Brain microvascular endothelial cell (primary cell): ENCODE results near the gene ACOX3.

Source experiments
- DNase-seq: peaks from one replicate; pipeline ENCODE4 v3.0.0-alpha.2; 2020
- H3K27ac ChIP-seq: fragments of 250-450 bp; sonication (Bioruptor Pico); 2 replicates; pipeline ENCODE4 v1.5.1; 2020; ENCODE audit warnings: mild to moderate bottlenecking, moderate library complexity
- H3K27me3 ChIP-seq: fragments of 250-450 bp; sonication (Bioruptor Pico); replicated peaks from 2 replicates; pipeline ENCODE4 v1.5.1; 2020; ENCODE audit warnings: mild to moderate bottlenecking
- H3K36me3 ChIP-seq: fragments of 250-450 bp; sonication (Bioruptor Pico); replicated peaks from 2 replicates; pipeline ENCODE4 v1.5.1; 2020; ENCODE audit warnings: mild to moderate bottlenecking
- H3K4me3 ChIP-seq: 2 replicates; pipeline ENCODE4 v1.5.1; 2011; ENCODE audit warnings: low read depth, mild to moderate bottlenecking, control low read depth, low read length, moderate library complexity
- in situ Hi-C: cut with HindIII; loops from 2 replicates; pipeline ENCODE4 v1.10.0; 2017; ENCODE audit warnings: low sequenced_read_pairs, low pct_ligation_motif_present
- TF ChIP-seq, protein P1 (sequence below): IDR thresholded peaks from 2 replicates; pipeline ENCODE4 v1.5.1; 2011; ENCODE audit warnings: low read depth, mild to moderate bottlenecking, moderate library complexity, low read length, control low read depth, inconsistent platforms; ENCODE audit errors: missing control alignments

The ACOX3 gene

DNA sequence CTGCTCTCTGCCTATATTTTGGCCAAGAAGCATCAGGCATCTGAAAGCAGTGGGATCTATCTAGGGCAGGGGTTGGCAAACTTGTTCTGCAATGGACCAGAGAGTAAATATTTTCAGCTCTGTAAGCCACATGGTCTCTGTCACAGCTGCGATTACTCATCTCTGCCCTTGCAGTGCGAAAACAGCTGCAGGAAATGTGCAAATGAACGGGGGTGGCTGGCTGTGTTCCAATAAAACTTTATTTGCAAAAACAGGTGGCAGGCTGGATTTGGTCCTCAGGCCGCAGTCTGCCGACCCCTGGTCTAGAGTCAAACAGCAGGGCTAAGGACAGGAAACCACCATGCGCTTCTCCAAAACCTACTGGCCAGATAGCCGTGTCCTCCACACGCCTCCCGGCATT lies 48.6 kb downstream of the ACOX3 start:
- in situ Hi-C loops, result no loop called here
- TF ChIP-seq, protein P1, sequence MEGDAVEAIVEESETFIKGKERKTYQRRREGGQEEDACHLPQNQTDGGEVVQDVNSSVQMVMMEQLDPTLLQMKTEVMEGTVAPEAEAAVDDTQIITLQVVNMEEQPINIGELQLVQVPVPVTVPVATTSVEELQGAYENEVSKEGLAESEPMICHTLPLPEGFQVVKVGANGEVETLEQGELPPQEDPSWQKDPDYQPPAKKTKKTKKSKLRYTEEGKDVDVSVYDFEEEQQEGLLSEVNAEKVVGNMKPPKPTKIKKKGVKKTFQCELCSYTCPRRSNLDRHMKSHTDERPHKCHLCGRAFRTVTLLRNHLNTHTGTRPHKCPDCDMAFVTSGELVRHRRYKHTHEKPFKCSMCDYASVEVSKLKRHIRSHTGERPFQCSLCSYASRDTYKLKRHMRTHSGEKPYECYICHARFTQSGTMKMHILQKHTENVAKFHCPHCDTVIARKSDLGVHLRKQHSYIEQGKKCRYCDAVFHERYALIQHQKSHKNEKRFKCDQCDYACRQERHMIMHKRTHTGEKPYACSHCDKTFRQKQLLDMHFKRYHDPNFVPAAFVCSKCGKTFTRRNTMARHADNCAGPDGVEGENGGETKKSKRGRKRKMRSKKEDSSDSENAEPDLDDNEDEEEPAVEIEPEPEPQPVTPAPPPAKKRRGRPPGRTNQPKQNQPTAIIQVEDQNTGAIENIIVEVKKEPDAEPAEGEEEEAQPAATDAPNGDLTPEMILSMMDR, result no peak
- no peak overlapping the region for H3K27ac ChIP-seq
- H3K36me3 ChIP-seq, result peaks cover 1% of the 10 kb centered on the region
- H3K27me3 ChIP-seq, result no peaks in the 10 kb centered on the region
- DNase-seq, result peak; percentile 85
- H3K4me3 ChIP-seq, result no peak overlapping the region

DNA sequence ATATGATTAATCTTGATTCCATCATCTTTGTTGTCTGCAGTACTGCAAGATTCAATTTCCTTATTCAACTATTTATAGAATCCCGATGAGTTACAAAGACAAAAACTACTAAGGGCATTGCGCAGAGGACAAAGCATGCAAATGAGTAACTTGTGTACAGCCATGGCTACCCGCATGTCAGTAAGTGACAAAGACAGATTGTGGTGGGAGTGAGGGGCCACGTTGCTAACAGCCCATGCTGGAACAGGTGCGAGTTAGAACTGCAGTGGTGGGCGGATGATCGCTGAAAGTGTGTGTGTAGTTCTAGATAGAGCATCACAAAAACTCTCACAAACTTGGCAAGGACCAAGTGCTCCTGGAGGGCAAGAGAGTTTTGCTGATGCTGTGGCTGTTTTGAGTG lies 49.5 kb downstream of the ACOX3 start:
- Histone ChIP-seq H3K27me3 (no peaks in the 10 kb centered on the region), H3K36me3 (peaks cover 6% of the 10 kb centered on the region), H3K27ac (no peak overlapping the region), H3K4me3 (no peak overlapping the region)
- TF ChIP-seq, protein P1, result no peak
- DNase-seq, result no peak
- in situ Hi-C loops, result no loop called here

DNA sequence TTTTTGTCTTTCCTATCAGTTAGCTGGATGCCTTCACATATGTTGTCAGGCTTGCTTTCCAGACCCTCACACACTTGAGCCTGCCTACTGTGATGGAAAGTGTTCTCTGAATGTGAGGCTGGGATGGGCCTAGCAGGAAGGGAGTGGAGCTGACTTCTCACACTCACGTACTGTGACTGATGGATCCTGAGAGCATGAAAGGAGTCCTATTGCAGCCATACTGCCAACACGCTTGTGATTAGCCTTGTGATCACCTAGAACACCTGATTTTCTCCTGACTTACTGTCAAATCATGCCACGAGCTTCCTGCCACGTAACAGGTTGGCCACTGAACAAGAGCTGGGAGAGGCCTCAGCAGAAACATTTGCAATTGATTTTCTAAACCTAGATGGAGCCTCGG lies 49.9 kb downstream of the ACOX3 start:
- no peak overlapping the region for H3K27ac ChIP-seq
- no peak overlapping the region for H3K4me3 ChIP-seq
- DNase-seq, result no peak
- no peaks in the 10 kb centered on the region for H3K27me3 ChIP-seq
- H3K36me3 ChIP-seq, result peaks cover 6% of the 10 kb centered on the region
- in situ Hi-C loops, result no loop called here
- TF ChIP-seq, protein P1, result no peak

DNA sequence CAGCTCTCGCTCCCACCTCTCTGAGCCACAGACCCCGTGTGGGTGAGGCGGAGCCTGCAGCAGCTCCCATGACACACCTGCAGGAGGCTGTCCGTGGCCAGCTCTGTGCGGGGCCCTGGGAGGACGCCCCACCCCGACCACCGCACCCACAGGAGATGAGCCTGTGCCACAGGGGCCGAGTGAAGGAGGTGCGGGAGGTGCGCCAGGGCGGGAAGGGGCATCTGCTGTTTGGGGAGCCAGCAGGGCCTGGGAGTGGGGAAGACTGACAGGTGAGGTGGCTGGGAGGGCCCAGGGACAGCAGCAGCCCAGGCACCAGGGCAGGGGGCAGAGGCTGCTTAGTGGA lies 52.0 kb downstream of the ACOX3 start:
- no peak overlapping the region for H3K4me3 ChIP-seq
- H3K36me3 ChIP-seq, result peaks cover 6% of the 10 kb centered on the region
- in situ Hi-C loops, result no loop called here
- no peak overlapping the region for H3K27ac ChIP-seq
- no peak for DNase-seq
- TF ChIP-seq, protein P1, result no peak
- no peaks in the 10 kb centered on the region for H3K27me3 ChIP-seq

DNA sequence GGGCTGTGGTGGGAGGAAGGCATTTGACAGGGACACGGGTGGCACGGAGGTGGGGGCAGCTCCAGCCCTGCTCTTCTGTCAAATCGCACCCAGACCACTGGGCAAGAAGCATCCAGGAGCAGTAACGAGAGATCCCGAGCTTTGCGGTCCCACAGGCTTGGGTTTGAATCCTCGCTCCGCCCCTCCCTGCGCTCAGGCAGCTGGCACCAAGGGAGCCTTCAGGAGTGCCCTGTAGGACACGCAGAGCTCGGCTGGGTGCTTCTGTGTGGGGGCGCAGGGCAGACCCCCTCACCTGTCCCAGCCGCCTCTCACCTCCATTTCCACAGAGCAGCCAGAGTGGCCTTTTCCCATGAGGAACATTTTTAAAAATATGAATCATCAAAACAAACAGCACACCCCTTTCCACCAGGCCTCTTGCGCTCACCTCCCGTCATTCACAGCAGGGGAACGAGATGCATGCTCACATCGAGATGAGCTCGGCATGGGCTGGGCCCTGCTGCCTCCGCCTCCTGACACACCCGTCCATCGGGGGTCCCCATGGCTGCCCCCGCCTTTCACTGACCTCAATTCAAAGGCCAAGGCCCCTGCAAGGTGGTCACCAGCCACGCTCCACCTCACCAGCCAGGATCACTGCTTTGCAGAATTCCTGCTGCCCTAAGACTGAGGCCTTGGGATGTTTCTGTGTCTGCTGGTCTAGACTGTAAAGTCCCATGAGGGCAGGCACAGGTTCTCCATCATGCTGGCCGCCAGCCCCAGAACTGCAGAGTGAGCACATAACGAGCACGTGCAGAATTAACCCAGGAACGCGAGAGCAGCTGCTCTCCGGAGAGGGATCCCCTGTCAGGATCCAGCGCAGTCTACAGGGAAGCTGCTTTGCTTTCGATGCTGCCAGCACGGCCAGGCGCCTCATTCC lies 52.7 kb downstream of the ACOX3 start:
- TF ChIP-seq, protein P1, result no peak
- DNase-seq, result peak; percentile 10
- Histone ChIP-seq H3K27ac (no peak overlapping the region), H3K27me3 (no peaks in the 10 kb centered on the region), H3K36me3 (peaks cover 6% of the 10 kb centered on the region), H3K4me3 (no peak overlapping the region)
- in situ Hi-C loops, result no loop called here

DNA sequence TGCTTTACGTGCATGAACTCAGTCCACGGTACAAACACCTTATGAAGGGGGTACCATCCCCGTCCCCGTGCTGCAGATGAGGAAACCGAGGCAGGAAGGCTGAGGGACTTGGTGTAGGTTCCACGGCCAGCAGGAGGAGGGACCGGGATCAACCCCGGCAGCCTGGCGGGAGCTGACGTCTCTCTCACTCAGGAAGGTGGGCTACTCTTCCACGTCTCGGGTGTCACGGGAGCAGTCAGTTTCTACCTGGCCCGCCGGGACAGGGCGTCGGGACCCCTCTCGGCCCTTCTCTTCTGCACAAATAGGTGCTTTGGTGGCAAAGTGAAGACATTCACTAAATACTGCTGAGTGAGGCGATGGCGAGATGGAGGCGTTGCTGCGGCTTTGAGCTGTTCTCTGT lies 53.3 kb downstream of the ACOX3 start:
- H3K36me3 ChIP-seq, result peaks cover 6% of the 10 kb centered on the region
- in situ Hi-C loops, result no loop called here
- no peak overlapping the region for H3K27ac ChIP-seq
- no peak for DNase-seq
- H3K27me3 ChIP-seq, result no peaks in the 10 kb centered on the region
- no peak overlapping the region for H3K4me3 ChIP-seq
- TF ChIP-seq, protein P1, result no peak
